HG03039 (cell line): ENCODE data around the gene SCAI.
"Not testable (repeated sequence)": the region's sequence is repeated elsewhere in the genome, so short reads cannot be mapped to it uniquely, and the experiment has no call there.

Experiments
- ATAC-seq: cut with Tn5 transposase; IDR thresholded peaks from one replicate; pipeline ENCODE4 v1.9.1; 2021; ENCODE audit warnings: mild to moderate bottlenecking, moderate library complexity; ENCODE audit not compliant: unreplicated experiment

Gene SCAI

GRCh38 chr9:125038166-125038565 is 105.2 kb downstream of the SCAI start:
- no peak for ATAC-seq

GRCh38 chr9:125028041-125028440 is 115.3 kb downstream of the SCAI start:
- ATAC-seq: no peak

- no peak for ATAC-seq
These were observed 118.4 kb downstream of the SCAI start for GRCh38 chr9:125024917-125025316.

- no peak for ATAC-seq
These were observed 122.3 kb downstream of the SCAI start for GRCh38 chr9:125021069-125021468.

- ATAC-seq: not testable (repeated sequence)
These were observed 127.7 kb downstream of the SCAI start for GRCh38 chr9:125015655-125016054.

- ATAC-seq: not testable (repeated sequence)
These were observed 131.3 kb downstream of the SCAI start for GRCh38 chr9:125012013-125012412.

- no peak for ATAC-seq
These were observed 134.7 kb downstream of the SCAI start for GRCh38 chr9:125008599-125008998.

GRCh38 chr9:125003332-125003731 is 140.0 kb downstream of the SCAI start:
- no peak for ATAC-seq

GRCh38 chr9:124983698-124984097 is 159.6 kb downstream of the SCAI start:
- no peak for ATAC-seq

- ATAC-seq: no peak
These were observed 162.9 kb downstream of the SCAI start for GRCh38 chr9:124980431-124980830.

- no peak for ATAC-seq
These were observed 168.2 kb downstream of the SCAI start for GRCh38 chr9:124975131-124975530.

GRCh38 chr9:124973807-124974206 is 169.5 kb downstream of the SCAI start:
- ATAC-seq: no peak

GRCh38 chr9:124972241-124972770 is 171.0 kb downstream of the SCAI start:
- no peak for ATAC-seq

GRCh38 chr9:124969401-124969800 is 173.9 kb downstream of the SCAI start:
- no peak for ATAC-seq

- no peak for ATAC-seq
These were observed 175.1 kb downstream of the SCAI start for GRCh38 chr9:124968238-124968637.

GRCh38 chr9:124965775-124966568 is 177.4 kb downstream of the SCAI start:
- not testable (repeated sequence) for ATAC-seq

- ATAC-seq: no peak
These were observed 178.7 kb downstream of the SCAI start for GRCh38 chr9:124964604-124965003.

- no peak for ATAC-seq
These were observed 179.3 kb downstream of the SCAI start for GRCh38 chr9:124964056-124964455.

- no peak for ATAC-seq
These were observed 182.9 kb downstream of the SCAI start for GRCh38 chr9:124960409-124960752.

- ATAC-seq: not testable (repeated sequence)
These were observed 183.5 kb downstream of the SCAI start for GRCh38 chr9:124959671-124960408.

- no peak for ATAC-seq
These were observed 189.1 kb downstream of the SCAI start for GRCh38 chr9:124954255-124954654.
